ENCODE data around the gene ITGA11.

DNA sequence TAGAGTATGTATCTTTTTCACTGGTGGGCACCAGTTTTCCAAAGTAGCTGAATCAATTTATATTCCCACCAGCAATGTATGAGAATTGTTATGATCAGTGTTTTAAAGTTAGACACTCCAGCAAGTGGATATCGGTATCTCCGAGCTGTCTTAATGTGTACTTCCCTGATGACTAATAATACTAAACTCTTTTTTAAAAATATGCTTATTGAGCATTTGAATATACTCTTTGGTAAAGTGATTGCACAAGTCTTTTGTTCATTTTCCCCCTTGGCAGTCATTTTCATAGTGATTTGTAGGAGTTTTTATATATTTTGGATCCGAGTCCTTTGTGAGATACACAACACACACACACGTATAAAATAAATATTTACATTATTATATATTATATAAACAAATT is 166.9 kb downstream of the ITGA11 start:
- TF ChIP-seq, protein P1, sequence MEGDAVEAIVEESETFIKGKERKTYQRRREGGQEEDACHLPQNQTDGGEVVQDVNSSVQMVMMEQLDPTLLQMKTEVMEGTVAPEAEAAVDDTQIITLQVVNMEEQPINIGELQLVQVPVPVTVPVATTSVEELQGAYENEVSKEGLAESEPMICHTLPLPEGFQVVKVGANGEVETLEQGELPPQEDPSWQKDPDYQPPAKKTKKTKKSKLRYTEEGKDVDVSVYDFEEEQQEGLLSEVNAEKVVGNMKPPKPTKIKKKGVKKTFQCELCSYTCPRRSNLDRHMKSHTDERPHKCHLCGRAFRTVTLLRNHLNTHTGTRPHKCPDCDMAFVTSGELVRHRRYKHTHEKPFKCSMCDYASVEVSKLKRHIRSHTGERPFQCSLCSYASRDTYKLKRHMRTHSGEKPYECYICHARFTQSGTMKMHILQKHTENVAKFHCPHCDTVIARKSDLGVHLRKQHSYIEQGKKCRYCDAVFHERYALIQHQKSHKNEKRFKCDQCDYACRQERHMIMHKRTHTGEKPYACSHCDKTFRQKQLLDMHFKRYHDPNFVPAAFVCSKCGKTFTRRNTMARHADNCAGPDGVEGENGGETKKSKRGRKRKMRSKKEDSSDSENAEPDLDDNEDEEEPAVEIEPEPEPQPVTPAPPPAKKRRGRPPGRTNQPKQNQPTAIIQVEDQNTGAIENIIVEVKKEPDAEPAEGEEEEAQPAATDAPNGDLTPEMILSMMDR (IDR thresholded peaks at IDR 0.05) = no peak
- TF ChIP-seq EZH2 (IDR thresholded peaks at IDR 0.05; ENCODE audit: borderline replicate concordance, insufficient read depth, low read depth, low read length, poor library complexity, severe bottlenecking) = no peak
